ENCODE data around the gene TAF5L. TPM values are rescaled to one million over a fixed set of nuclear protein-coding genes. Genes with fewer than 3 reads are reported as not detected.
"Not testable (repeated sequence)": the region's sequence is repeated elsewhere in the genome, so short reads cannot be mapped to it uniquely, and the experiment has no call there.

The TAF5L gene
- total and polyA plus RNA-seq, 3 experiments from 2014 or later = 7.2 to 31.7 (median 30.5) TPM

GRCh38 chr1:229560124-229560523 lies 65.8 kb downstream of the TAF5L start:
- H3K27ac ChIP-seq (ENCODE audit: low read depth, low read length); DNase-seq; H3K27ac Mint-ChIP-seq; H3K27me3 Mint-ChIP-seq; H3K4me3 ChIP-seq (ENCODE audit: low read length); H3K9me3 Mint-ChIP-seq; H3K27me3 ChIP-seq (ENCODE audit: insufficient read depth, low read length, poor library complexity, severe bottlenecking); H3K9me3 ChIP-seq (ENCODE audit: low read length); H3K36me3 ChIP-seq (ENCODE audit: insufficient read depth, low read length); CTCF ChIA-PET: not testable (repeated sequence)
- POLR2A ChIA-PET = interaction anchor here (3.2 kb wide), 1 partner anchor 65 kb away, joined by 18 read pairs; the partner anchor contains the start of genes TAF5L and URB2
- H3K36me3 Mint-ChIP-seq = peaks cover 0 to 10% (median 2%) of the 10 kb centered on the region in 3 donors
- peaks cover 30 to 37% (median 36%) of the 10 kb centered on the region in 3 donors for H3K4me1 Mint-ChIP-seq
- H3K4me3 Mint-ChIP-seq = peak overlapping the region in 4 of 7 donors; percentile 26 to 98 (median 63)
- H3K4me1 ChIP-seq (ENCODE audit: insufficient read depth, low read length) = peaks cover 20% of the 10 kb centered on the region

GRCh38 chr1:229559336-229559801 lies 66.6 kb downstream of the TAF5L start:
- Histone ChIP-seq H3K4me3 (ENCODE audit: low read length) (peak overlapping the region; percentile 74), H3K4me1 (ENCODE audit: insufficient read depth, low read length) (peaks cover 20% of the 10 kb centered on the region), H3K27ac (ENCODE audit: low read depth, low read length) (peak overlapping the region; percentile 59)
- DNase-seq; H3K9me3 ChIP-seq (ENCODE audit: low read length); H3K9me3 Mint-ChIP-seq; H3K36me3 ChIP-seq (ENCODE audit: insufficient read depth, low read length); H3K27me3 ChIP-seq (ENCODE audit: insufficient read depth, low read length, poor library complexity, severe bottlenecking); H3K27me3 Mint-ChIP-seq: not testable (repeated sequence)
- CTCF ChIA-PET = interaction anchor here (1.1 to 2.6 kb wide), 4 partner anchors 11 to 72 kb away, joined by 3 to 19 read pairs (median 5); partner anchors contain the start of genes NUP133, TAF5L and URB2
- POLR2A ChIA-PET = interaction anchor here (0.6 to 3.2 kb wide), 5 partner anchors 51 to 502 kb away, joined by 3 to 18 read pairs (median 9); partner anchors contain the start of genes CCSAP, NUP133, TAF5L and URB2
- Mint-ChIP-seq H3K4me3 (peak overlapping the region; percentile 94 to 98 (median 97)), H3K4me1 (peaks cover 35 to 44% (median 43%) of the 10 kb centered on the region in 3 donors), H3K27ac (peak overlapping the region; percentile 82 to 93 (median 89)), H3K36me3 (peaks cover 0 to 10% (median 2%) of the 10 kb centered on the region in 3 donors)

- CTCF ChIA-PET = interaction anchor here (1.1 to 2.6 kb wide), 4 partner anchors 10 to 73 kb away, joined by 3 to 19 read pairs (median 5); partner anchors contain the start of genes NUP133, TAF5L and URB2
- no peaks in the 10 kb centered on the region for H3K27me3 Mint-ChIP-seq
- peaks cover 20% of the 10 kb centered on the region for H3K4me1 ChIP-seq (ENCODE audit: insufficient read depth, low read length)
- peak; percentile 68 to 84 (median 81) for DNase-seq
- peak within 1 kb of the TSS; percentile 74 for H3K4me3 ChIP-seq (ENCODE audit: low read length)
- H3K36me3 Mint-ChIP-seq = peaks cover 0 to 13% (median 2%) of the 10 kb centered on the region in 3 donors
- H3K4me3 Mint-ChIP-seq = peak within 1 kb of the TSS; percentile 94 to 100 (median 97)
- no peaks in the 10 kb centered on the region for H3K36me3 ChIP-seq (ENCODE audit: insufficient read depth, low read length)
- H3K4me1 Mint-ChIP-seq = peaks cover 39 to 49% (median 49%) of the 10 kb centered on the region in 3 donors
- POLR2A ChIA-PET = interaction anchor here (0.6 to 3.2 kb wide), 6 partner anchors 50 to 1345 kb away, joined by 3 to 18 read pairs (median 6); partner anchors contain the start of genes CCSAP, NUP133, TAF5L and URB2
- no peaks in the 10 kb centered on the region for H3K9me3 ChIP-seq (ENCODE audit: low read length)
- H3K27ac ChIP-seq (ENCODE audit: low read depth, low read length) = peak within 1 kb of the TSS; percentile 59
- no peaks in the 10 kb centered on the region for H3K27me3 ChIP-seq (ENCODE audit: insufficient read depth, low read length, poor library complexity, severe bottlenecking)
- H3K27ac Mint-ChIP-seq = peak within 1 kb of the TSS; percentile 85 to 94 (median 90)
- no peaks in the 10 kb centered on the region for H3K9me3 Mint-ChIP-seq
These were observed 67.2 kb downstream of the TAF5L start, which contains the start of gene ABCB10 for GRCh38 chr1:229558460-229559335. Gene ABCB10 (minus strand): TSS chr1:229558707. CDS start chr1:229558652, 55 bp downstream.

- Mint-ChIP-seq H3K4me1 (peaks cover 42 to 57% (median 56%) of the 10 kb centered on the region in 3 donors), H3K9me3 (no peaks in the 10 kb centered on the region), H3K27me3 (no peaks in the 10 kb centered on the region), H3K36me3 (peaks cover 0 to 13% (median 2%) of the 10 kb centered on the region in 3 donors), H3K4me3 (peak overlapping the region; percentile 84 to 100 (median 89)), H3K27ac (peak overlapping the region; percentile 81 to 94 (median 88))
- Histone ChIP-seq H3K4me1 (ENCODE audit: insufficient read depth, low read length) (peaks cover 20% of the 10 kb centered on the region), H3K9me3 (ENCODE audit: low read length) (no peaks in the 10 kb centered on the region), H3K36me3 (ENCODE audit: insufficient read depth, low read length) (no peaks in the 10 kb centered on the region), H3K27me3 (ENCODE audit: insufficient read depth, low read length, poor library complexity, severe bottlenecking) (no peaks in the 10 kb centered on the region), H3K4me3 (ENCODE audit: low read length) (peak overlapping the region; percentile 70), H3K27ac (ENCODE audit: low read depth, low read length) (peak overlapping the region; percentile 53)
- POLR2A ChIA-PET = interaction anchor here (1.9 to 3.2 kb wide), 2 partner anchors 50 to 67 kb away, joined by 9 to 18 read pairs; partner anchors contain the start of genes NUP133, TAF5L and URB2
- DNase-seq = peak; percentile 12 to 55 (median 22)
- CTCF ChIA-PET = interaction anchor here (1.1 to 2.6 kb wide), 5 partner anchors 10 to 73 kb away, joined by 3 to 19 read pairs (median 5); partner anchors contain the start of genes NUP133, TAF5L and URB2
These were observed 68.0 kb downstream of the TAF5L start for GRCh38 chr1:229557913-229558414.

GRCh38 chr1:229557200-229557850 lies 68.6 kb downstream of the TAF5L start:
- Mint-ChIP-seq H3K4me1 (peaks cover 45 to 63% (median 61%) of the 10 kb centered on the region in 3 donors), H3K27ac (peak overlapping the region; percentile 81 to 94 (median 88)), H3K36me3 (peaks cover 0 to 13% (median 2%) of the 10 kb centered on the region in 3 donors), H3K27me3 (peaks cover 0 to 1% of the 10 kb centered on the region in 2 donors), H3K4me3 (peak overlapping the region; percentile 84 to 100 (median 89)), H3K9me3 (no peaks in the 10 kb centered on the region)
- peaks cover 20% of the 10 kb centered on the region for H3K4me1 ChIP-seq (ENCODE audit: insufficient read depth, low read length)
- peak in 2 of 5 donors; percentile 3 to 7 for DNase-seq
- H3K9me3 ChIP-seq (ENCODE audit: low read length) = no peaks in the 10 kb centered on the region
- CTCF ChIA-PET = interaction anchor here (0.8 to 2.6 kb wide), 3 partner anchors 30 to 298 kb away, joined by 3 to 19 read pairs (median 5); partner anchors contain the start of genes TAF5L and URB2
- H3K27me3 ChIP-seq (ENCODE audit: insufficient read depth, low read length, poor library complexity, severe bottlenecking) = no peaks in the 10 kb centered on the region
- H3K27ac ChIP-seq (ENCODE audit: low read depth, low read length) = peak overlapping the region; percentile 53
- POLR2A ChIA-PET = interaction anchor here (1.9 kb wide), 1 partner anchor 49 kb away, joined by 9 read pairs; the partner anchor contains the start of gene NUP133
- H3K36me3 ChIP-seq (ENCODE audit: insufficient read depth, low read length) = no peaks in the 10 kb centered on the region
- peak overlapping the region; percentile 70 for H3K4me3 ChIP-seq (ENCODE audit: low read length)

- Histone ChIP-seq H3K27ac (ENCODE audit: low read depth, low read length) (no peak overlapping the region), H3K9me3 (ENCODE audit: low read length) (no peaks in the 10 kb centered on the region), H3K4me1 (ENCODE audit: insufficient read depth, low read length) (peaks cover 20% of the 10 kb centered on the region), H3K27me3 (ENCODE audit: insufficient read depth, low read length, poor library complexity, severe bottlenecking) (no peaks in the 10 kb centered on the region), H3K36me3 (ENCODE audit: insufficient read depth, low read length) (no peaks in the 10 kb centered on the region), H3K4me3 (ENCODE audit: low read length) (no peak overlapping the region)
- no peak for DNase-seq
- CTCF ChIA-PET = interaction anchor here (0.8 to 1.5 kb wide), 3 partner anchors 10 to 67 kb away, joined by 3 read pairs; no protein-coding TSS in a partner anchor
- H3K36me3 Mint-ChIP-seq = peaks cover 0 to 13% (median 2%) of the 10 kb centered on the region in 3 donors
- H3K27me3 Mint-ChIP-seq = peaks cover 0 to 1% of the 10 kb centered on the region in 2 donors
- peaks cover 51 to 74% (median 74%) of the 10 kb centered on the region in 3 donors for H3K4me1 Mint-ChIP-seq
- H3K27ac Mint-ChIP-seq = peak overlapping the region in 4 of 8 donors; percentile 21 to 64 (median 42)
- POLR2A ChIA-PET = no interaction called here
- H3K9me3 Mint-ChIP-seq = no peaks in the 10 kb centered on the region
- H3K4me3 Mint-ChIP-seq = peak overlapping the region in 2 of 7 donors; percentile 23 to 58
These were observed 70.9 kb downstream of the TAF5L start for GRCh38 chr1:229554886-229555621.
